ENCODE data around the gene C5orf63.
"Not testable (repeated sequence)": the region's sequence is repeated elsewhere in the genome, so short reads cannot be mapped to it uniquely, and the experiment has no call there.

Gene C5orf63

DNA sequence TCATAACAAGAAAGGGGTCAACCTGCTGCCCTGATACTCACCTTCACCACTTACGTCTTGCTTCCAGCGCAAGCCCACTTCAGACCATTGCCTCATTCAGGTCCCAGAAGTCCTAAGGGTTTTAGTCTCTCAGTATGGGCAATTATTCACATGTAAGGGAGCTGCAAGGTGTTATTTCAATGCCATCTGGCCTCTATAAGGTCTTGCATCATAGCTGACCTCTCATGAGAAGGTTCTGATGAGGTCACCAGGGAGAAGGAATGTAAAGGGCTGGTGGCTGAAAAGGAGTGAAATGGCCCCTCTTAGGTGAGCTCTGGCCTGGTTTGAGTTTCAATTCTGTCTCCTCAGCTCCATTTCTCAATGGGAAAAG lies 41.5 kb downstream of the C5orf63 start:
- DNase-seq, result no peak

DNA sequence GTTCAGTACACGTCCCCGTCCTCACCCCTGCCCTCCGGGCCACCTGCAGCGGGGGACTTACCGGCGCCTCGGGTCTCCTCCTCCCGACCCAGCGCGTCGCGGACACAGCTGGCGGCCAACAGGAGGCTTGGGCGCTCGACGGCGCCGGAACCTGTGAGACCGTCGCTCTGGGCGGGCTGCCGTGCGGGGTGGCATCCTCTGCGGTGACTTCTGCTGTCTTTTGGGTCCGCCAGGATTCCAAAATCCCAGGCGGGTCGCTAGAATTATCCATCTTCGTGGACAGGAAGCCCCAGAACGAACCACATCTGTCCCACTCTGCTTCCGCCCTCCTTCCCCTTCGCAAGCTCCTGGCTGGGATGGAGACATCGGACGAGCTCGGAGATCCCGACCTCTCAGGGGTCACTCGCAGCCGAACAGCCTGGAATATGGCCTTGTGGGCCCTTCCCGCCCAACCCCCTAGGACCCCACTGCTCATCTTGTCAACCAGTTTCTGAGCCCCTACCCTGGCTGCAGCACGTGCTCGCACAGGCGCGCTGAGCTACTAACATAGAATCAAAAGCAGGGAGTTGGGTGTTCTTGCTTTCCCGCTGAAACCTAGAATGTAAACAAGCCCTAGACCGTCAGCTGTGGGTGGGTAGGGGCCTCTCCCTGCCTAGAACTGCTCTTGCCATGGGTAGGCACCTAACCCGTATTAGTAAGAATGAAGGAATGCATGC lies 42.0 kb downstream of the C5orf63 start:
- DNase-seq, result no peak

DNA sequence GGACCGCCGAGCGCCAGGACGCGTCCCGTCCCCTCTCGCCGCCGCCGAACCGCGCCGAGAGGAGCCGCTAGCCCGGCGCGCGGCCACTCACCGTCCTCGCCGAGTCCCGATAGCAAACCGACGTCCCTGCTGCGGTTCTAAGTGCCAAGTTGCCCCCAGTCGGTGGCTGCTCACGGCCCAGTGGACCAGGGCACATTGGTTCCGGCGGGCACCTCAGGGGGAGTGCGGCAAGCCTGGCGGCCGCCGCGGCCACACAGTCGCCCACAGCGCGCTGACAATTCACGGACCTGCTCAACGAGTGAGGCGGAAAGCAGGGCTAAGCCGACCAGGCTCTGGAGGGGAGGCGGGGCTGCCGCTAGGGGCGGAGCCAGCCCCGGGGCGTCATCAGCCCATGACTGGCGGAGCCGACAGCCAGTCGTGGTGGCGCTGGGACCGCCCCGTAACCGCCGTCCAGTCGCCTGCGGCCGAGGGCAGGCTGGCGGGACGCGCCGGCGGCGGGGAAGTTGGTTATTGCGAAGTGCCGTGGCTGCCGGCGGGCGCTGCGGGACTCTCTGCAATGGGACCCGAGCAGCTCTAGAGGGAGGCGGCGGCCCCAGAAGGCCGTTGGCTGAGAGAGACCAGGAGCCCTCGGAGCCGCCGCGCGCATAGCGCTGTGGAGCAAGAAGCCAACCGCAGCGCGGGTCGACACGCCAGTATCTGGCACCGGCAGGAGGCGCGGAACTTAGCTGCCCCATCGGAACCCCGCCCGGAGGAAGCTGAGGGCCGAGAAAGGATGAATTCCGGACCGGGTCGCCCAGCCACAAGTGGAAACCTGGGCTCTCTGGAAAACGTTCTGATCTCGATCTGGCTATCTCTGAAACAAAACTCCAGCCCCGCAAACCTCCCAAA lies 42.8 kb downstream of the C5orf63 start, which contains the start of gene MARCHF3:
Gene MARCHF3 (minus strand): TSS at position 300 of the 888 bp plus-strand sequence. CDS start 112,387 bp downstream, outside the sequence.
- peak; percentile 30 to 98 (median 90) for DNase-seq

DNA sequence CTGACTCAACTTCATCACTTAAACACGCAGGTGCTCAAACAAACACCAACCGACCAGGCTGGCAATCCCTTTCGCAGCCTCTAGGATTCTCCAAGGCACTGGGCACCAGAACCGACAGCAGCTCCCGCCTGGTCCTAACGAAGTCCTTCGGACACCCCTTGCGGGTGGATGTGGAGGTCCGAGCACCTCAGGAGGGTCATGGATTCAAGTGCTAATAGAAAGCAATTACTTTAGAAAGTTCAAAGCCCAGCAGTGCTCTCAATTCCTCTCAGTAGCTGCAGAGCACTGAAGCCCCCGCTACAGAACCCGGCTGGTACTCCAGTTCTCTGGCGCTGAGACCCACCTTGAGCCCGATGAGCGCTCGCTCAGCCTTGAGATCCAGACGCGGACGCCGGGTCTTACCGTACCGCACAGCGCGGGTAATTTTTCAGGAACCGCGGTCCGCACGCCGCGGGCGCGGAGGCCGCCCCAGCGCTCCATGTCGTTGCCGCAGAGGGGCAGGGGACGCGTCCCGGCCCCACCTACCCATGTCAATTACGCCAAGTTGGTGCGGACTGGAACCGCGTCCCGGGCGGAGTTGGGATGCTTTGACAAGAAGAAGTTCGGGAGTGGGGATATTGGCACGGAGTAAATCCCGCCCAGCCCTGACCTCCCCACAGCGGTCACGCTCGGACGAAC lies 43.6 kb downstream of the C5orf63 start:
- DNase-seq, result peak in 34 of 51 donors; percentile 7 to 68 (median 33)

DNA sequence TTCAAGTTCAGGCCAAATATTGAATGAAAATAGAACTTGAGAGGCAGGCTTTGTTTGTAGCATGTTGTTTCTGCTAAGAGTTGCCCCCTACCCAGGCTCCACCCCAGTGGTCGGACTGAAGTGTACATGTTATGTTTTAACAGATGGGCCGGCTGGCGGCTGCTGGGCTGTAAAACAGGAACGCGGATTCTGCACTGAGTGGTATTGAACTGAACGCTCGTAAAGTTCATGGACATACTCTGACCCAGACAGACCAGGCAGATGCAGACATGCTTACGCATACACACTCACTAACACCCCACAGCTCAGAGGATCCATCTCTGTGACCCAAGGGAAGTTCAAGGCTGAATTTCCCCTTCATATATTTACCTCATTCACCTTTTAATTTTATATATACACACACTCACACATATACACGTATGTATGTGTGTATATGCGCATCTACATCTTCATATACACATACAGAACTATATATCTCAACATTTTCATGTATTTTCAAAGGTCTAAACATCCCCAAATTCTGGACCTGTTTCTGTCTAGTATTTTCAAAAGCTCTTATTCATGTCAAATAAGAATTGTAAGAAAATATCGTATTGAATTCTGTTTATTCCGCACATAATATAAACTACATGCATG lies 44.4 kb downstream of the C5orf63 start:
- peak in 11 of 51 donors; percentile 3 to 22 (median 7) for DNase-seq

DNA sequence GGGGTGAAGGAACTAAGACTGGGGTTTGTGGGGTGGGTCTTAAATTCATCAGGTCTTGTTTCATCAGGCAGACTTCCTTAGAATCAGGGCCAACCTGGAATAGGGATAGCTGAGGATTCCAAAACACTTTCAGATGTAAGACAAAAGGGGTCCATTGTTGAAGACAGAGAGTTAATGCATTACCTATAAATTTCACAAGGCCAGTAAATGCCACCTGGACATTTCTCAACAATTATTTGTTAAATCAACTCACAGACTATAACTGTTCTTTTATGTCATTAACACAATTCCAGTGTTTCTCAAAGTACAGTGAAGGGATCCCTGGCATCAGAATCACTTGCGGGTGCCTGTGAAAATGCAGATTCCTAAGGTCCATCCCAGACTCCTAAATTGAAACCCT lies 45.8 kb downstream of the C5orf63 start:
- DNase-seq, result no peak

DNA sequence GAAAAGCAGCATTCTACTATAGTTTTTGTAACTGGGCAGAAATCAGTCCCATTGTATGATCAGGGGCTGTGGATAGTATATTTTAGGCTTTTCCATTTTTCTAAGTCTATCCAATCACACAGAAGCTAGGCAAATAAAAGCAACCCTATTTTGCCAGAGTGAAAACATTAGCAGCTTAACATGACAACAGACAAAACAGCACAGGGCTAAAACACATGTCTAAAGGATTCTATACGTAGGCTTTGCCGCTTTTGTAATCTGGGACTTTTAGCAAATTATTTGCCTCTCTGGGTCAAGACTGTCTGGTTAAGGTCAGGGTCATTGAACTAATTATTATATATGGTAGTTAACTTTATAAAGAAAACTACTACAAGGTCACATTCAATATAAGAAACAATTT lies 47.1 kb downstream of the C5orf63 start:
- DNase-seq, result no peak

DNA sequence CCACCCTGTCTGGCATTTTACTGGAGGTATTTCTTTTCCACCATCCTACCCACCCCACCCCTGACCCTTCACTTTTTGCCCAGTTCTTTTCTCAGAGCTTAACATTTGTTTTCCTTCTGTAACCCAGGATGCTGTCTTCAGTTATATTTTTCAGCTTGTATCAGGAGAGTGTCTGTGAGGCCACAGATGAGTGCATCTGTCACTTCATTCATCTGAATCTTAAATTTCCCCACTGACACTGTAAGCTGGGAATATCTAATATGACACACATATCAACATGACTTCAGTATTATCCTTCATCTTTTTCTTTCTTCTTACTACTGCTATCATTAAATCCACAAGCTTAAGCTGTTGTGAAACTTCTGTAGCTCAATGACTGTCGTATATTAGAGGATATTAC lies 47.8 kb downstream of the C5orf63 start:
- DNase-seq, result no peak

DNA sequence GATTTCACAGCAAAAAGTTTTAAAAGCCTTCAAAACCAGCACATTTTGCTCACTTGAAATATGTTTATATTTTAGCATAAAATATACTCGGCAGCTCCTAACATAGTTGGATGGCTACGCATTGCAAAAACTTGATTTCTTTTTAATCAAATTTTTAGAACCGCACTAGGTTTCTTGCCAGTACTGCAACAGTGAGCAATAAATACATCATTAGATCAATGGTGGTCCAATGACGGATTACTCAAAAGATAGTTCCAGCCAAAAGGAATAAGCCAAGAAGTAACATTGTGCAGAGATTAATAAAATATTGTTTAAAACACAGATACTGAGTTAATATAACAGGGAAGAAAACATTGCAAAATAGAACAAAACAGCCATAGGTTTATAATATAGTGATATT lies 48.5 kb downstream of the C5orf63 start:
- DNase-seq, result no peak

DNA sequence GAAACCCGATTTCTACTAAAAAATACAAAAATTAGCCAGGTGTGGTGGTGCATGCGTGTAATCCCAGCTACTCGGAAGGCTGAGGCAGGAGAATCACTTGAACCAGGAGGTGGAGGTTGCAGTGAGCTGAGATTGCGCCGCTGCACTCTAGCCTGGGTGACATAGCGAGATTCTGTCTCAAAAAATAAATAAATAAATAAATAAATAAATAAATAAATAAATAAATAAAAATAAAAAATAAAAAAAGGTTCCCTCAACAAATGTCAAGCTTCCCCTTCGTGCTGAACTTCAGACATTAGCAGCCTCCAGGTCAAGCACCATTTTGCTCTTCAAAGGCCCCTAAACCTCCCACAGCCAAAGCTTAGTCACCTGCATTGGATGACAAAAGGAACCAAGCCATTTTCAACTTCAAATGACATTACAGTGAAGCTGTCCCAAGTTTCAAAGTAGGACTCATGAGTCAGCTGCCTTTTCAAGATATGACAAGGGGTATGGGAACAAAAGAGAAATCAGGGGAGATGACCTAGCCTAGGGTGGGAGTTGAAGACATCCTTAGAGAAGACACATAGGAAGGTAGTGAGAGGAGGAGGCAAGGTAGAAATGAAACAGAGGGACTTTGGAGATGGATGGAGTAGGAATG lies 49.6 kb downstream of the C5orf63 start:
- DNase-seq, result not testable (repeated sequence)

DNA sequence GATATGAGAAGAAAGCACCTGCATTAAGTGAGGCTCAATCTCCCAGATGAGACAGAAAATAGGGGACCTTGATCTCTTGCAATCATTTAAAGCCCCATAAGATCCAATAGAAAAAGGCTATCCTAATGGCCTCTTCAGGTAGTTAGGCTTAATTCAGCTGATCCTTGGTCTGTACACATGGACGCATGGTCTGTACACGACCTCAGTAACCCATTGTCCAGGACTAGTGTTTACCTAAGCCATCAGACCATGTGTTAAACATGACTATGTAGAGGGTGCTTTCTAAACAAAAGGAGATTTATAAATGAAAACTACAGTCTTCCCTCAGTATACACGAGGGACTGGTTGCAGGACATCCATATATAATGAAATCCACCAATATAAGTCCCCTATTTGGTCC lies 50.5 kb downstream of the C5orf63 start:
- DNase-seq, result no peak

DNA sequence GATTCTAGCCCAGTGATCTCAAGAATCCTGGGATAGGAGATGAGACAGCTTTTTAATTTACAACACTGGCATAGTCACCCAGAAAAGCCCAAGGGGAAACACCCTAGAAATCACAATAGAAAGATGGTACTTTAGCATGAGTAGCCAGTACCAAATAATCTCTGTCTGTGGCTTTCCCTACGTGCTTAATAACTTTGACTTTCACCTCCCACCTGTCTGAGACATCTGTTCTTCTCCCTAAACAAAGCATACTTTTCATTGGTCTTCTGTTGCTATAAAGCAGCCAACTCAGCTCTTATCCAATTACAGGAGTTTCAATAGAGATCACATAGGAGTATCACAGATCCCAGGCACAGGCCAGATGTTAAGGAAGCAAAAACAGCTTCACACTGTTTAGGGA lies 53.4 kb downstream of the C5orf63 start:
- no peak for DNase-seq

DNA sequence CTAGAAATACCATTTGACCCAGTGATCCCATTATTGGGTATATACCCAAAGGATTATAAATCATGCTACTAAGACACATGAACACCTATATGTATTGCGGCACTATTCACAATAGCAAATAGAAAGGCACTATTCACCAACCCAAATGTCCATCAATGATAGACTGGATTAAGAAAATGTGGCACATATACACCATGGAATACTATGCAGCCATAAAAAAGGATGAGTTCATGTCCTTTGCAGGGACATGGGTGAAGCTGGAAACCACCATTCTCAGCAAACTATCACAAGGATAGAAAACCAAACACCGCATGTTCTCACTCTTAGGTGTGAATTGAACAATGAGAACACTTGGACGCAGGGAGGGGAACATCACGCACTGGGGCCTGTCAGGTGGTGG lies 56.6 kb downstream of the C5orf63 start:
- not testable (repeated sequence) for DNase-seq

DNA sequence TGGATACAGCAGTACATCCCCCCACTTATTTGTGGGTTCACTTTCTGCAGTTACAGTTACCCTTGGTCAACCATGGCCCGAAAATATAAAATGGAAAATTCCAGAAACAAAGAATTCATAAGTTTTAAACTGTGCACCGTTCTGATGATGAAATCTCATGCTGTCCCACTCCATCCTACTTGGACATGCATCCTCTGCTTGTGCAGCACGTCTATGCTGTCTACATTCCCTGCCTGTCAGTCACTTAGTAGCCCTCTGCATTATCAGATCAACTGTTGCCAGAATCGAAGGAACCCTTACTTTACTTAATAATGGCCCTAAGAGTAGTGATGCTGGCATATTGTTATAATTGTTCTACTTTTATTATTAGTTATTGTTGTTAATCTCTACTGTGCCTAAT lies 57.6 kb downstream of the C5orf63 start:
- DNase-seq, result no peak

DNA sequence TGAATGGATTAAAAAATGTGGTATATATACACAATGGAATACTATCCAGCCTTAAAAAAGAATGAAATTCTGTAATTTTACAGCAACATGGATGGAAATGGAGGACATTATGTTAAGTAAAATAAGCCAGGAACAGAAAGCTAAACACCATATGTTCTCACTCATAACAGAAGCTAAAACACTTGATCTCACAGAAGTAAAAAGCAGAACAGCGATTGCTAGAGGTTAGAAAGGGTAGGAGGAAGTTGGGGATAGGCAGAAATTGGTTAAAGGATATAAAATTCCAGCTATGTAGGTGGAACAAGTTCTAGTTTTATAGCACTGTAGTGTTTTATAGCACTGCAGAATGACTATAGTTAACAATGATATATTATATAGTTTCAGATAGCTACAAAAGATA lies 58.7 kb downstream of the C5orf63 start:
- no peak for DNase-seq

DNA sequence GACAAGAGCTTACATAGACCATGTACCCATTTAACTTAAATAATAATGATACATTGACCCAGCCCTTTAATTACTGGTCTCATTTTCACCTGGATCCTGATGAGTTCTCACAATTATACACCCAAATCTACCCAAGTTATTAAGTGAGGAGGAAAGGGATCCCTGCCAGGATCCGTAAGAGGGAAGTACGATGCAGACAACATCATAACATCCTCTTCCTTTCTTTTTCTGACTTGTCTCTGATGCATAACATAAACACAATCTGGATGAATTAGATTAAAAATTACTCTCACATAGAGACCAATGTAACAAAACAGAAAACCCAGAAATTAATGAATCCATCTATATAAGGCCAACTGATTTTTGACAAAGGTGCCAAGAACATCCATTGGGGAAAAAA lies 59.9 kb downstream of the C5orf63 start:
- no peak for DNase-seq

DNA sequence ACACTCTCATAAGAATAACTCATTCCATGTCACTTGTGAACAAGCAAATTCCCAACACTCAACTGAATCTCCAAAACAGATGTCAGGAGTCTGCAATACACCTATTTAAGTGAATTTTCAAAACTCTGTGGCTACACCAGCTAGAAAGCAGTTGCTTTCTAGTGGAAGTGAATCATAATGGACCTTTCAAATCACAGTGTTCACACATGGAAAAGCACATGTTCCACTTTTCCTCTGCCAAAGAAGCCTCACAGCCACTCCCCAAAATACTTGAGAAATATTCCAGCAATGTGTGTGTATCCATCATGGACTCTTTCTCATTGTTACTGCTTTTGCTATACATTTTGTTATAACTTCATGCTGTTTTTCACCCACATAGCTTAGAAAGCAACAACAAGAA lies 60.4 kb downstream of the C5orf63 start:
- no peak for DNase-seq

DNA sequence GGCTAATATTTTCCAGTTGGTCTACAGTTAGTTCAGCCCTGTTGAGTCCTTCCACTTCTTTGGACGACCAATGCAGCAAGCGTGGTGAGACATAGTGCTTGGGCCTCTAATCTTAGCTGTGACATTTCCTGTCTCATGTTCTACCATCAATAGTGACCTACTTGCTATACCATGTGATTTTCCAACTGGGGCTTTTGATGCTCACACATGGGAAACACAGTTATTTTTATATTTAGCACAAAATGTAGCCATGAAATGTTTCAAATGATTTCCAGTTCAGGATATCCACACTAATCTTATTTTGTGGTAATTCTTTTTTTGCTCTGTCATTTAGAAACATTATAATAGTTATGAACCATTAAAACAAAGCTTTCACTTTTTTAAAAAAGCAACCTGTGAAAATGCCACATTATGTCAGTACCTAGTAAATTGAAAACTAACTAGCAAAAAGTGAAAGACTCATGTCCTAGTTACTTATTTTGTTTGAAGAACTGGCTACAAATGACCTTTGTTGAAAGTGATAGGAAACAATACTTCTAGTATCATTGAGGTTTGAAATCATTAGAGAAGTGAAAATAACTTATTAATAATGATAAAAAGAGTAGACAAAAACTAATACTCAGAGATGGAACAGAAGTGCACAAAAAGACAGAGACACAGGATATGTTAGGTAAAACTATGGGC lies 61.2 kb downstream of the C5orf63 start:
- no peak for DNase-seq

DNA sequence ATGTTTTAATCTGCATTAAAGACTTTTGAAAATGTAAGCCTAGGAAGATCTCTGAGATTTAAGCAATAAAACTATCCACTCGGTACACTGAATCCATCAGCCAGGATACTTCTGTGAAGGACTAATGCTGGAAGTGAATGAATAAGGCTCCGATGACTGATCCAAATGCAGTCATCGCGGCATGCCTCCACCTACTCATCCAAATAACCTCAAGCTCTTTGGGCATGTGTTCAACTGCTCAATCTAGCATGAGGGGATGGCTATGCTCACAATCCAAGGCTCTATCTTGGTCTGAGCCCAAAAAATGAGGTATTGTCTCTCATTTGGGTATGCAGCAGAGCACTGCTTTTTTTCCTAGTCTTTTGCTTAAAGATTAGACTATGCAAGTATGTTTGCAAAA lies 62.1 kb downstream of the C5orf63 start:
- DNase-seq, result peak in 2 of 51 donors; percentile 26 to 42

DNA sequence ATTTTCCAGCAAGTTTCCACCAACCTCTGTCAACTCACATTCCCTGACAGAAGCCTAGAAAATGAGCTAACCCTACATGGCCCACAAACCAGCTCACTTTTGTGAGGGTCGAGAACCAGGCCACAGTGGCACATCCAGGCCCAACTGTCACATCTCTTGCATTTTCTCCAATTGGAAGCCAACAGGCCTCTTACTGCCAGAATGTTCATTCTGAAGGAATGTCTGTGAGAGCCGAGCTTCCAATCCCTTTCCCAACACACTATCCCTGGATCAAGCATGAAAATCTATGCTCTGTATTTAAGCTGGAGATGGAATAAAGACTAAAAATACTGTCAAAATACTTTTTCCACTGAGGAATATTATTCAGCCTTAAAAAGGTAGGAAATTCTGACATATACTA lies 62.9 kb downstream of the C5orf63 start:
- DNase-seq, result no peak

DNA sequence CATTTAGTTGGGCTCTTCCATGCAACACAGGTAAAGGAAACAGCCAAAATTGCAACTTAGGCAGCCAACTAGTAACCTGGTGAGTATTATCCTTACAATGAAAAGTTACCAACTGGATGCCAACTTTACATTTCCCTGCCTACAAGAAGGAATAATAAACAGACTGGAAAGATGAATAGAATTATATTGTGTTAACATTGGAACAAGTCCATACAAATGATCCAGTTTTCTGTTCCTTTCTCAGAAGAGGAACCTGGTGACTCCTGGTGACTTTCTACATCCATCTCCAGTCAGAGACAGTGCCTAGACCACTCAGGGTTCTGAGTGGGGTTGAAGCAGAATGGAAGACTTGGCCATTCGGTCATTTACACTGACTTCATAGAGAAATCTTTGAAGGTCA lies 63.5 kb downstream of the C5orf63 start:
- DNase-seq, result no peak

All from hypothalamus (tissue), 51 donors.